GM18520 (cell line): ENCODE measurements around the gene FGF8.
"Not testable (repeated sequence)": the region's sequence is repeated elsewhere in the genome, so short reads cannot be mapped to it uniquely, and the experiment has no call there.

Experiments
- ATAC-seq: cut with Tn5 transposase; IDR thresholded peaks from one replicate; pipeline ENCODE4 v1.9.1; 2021; ENCODE audit not compliant: unreplicated experiment

The FGF8 gene, protein sequence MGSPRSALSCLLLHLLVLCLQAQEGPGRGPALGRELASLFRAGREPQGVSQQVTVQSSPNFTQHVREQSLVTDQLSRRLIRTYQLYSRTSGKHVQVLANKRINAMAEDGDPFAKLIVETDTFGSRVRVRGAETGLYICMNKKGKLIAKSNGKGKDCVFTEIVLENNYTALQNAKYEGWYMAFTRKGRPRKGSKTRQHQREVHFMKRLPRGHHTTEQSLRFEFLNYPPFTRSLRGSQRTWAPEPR

DNA sequence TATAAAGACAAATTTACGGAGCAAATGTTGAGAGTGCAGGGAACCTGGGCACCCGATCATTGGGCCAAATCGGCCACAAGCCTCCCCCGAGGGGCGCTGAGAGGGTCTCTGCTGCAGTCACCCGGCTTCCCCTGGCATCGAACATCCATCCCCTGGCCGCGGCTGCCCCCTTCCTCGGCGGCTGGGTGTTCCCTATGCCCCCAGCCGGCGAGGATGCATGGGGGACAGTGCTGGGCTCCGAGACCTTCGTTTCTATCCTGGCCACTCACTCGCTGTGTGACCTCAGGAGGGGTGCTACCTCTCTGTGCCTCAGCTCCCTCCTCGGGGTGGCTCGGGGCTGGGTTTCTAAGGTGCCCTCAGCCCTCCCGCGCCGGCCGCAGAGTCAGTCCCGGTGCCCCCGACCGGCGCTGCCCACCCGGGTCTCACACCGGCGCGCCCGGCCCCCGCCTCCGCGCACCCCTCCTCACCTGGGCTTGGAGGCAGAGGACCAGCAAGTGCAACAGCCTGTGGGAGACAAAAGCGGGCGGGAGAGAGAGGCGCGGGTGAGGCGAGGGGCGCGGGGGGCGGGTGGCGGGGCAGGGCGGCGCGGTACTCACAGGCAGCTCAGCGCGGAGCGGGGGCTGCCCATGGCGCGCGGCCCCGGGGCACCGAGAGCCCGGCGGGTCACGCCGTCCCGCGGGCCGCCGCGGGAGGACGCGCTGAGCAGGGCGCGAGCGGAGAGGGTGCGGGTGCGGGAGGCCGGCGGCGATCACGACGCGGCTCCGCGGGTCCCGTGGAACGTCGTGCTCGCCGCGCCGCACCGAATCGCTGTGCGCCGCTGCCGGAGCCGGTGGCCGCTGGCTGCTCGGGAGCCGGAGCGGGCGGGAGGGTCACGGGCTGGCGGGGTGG lies at the start of gene FGF8:
TSS of gene FGF8 (minus strand) at position 842 of the 888 bp plus-strand sequence. CDS start at position 628, 214 bp downstream.
- no peak for ATAC-seq

DNA sequence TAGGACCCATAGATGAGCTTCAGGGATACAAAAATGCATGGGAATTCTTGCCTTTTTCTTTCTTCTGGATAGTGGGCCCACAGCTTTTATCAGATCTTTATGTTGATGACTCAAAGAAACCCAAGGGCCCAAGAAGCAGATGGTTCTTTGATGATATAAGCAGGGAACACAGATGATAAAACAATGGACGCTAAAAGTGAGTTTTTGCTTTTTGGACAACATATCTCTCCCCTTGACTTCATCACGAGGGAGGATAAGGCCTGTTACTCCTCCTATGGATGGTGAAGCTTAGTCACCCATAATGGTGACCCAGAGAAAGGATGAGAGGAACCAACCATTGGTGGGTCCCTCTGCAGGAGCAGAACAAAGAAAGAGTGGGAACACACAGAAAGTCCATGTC lies 48.8 kb upstream of the FGF8 start:
- ATAC-seq = no peak

DNA sequence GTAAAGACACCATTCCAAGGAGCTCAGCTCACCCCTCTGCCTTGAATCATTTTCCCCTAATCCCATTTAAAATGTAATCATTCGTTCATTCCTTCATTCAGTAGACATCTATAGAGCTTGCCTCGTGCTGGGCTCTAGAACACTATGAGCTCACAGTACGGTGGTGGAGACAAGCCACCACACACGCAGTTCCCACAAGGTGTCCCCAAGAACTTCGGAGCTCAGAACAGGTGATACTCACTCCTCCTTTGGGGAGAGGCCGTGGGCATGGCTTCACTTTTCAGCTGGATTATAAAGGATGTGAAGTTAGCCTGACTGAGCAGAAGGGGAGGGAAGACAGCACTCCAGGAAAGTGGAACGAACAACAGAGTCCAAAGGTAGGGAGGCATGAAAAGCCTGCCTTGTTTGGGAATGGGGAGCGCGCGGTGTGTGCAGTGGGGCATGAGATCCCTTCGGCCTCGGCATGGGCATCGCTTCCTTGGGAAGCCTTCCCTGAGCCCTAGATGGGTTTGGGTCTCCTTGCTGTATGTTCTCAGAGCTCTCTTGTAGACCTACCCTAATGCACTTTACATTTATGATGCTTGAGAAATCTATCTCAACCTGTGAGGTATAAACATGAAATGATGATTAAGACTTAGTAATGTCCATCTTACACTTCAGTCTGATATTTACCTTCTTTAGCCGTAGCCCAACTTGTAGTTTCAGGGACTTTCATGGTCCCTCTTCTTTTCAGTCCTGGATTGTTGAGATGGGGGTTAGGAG lies 43.1 kb upstream of the FGF8 start:
- peak; percentile 2 for ATAC-seq

DNA sequence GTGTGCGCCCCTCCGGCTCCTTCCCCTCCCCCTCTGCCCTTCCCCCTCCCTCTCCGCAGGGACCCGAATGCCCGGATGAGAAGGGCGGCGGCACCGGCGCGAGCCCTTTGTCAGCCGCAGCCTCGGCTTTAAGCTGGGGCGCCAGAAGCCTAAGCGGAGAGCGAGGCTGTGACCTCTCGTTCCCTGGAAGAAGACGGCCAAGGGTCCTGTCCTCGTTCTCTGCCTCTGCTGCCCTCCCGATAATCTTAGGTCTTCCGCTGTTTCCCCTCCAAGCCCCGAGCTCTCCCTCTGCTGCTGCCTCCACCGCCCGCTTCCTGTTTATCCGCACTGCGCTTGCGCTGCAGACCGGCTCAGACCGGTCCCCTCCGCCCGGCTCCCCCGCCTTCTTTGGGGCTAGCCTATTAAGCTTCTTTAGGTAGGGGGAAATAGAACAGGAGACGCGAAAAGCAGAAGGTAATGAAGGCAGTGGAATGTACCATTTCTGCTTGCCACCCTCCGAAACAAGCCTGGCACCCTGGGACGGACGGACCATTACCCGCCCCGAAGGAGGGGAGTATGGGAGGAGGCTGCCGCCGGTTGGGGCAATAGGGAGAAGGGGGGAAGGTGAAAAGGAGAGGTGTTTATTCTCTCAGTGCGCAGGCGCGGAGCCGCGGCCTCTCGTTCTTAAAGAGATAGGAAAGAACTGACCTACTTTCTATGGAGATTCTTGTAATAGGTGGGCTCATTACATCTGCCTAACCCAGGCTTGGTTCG lies 42.4 kb upstream of the FGF8 start, which contains the start of gene OGA:
TSS of gene OGA (minus strand) at position 326 of the 753 bp plus-strand sequence. CDS start 422 bp downstream, outside the sequence.
- ATAC-seq = peak; percentile 88

DNA sequence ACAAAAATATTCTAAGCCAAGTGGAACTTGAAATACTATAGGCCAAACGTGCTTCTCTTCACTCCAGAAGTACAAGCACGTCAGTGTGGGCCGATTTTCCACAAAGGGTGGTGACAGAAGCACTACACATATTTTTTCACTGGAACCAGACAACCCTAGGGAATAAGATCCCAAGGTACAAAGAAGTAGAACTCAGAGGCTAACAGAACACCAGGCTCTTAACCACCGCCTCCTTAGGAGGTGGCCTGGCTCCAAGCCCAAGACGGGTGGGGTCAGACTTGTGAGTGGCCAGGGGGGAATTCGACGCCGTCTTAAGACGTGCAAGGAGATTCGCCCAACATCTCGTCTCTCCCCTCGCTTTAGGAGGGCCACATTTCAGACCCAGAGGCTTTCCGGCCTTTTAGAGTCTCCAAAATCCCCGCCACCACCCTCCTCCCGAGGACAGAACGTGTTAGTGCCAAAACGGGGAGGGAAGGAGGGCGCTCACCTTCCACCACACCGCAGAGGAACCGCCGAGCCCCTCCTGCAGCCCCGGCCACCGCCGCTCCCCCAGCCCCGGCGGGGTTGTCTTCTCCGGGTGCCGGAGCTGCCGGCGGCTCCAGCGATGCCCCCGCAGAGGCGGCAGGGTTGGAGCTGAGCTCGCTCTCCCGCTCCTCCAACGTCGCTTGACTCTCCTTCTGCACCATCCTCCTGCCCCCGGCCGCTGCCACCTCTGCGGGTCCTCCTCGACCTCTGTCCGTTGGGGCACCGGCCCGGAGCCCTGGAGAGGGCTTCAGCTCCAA lies 41.6 kb upstream of the FGF8 start:
- ATAC-seq = no peak

DNA sequence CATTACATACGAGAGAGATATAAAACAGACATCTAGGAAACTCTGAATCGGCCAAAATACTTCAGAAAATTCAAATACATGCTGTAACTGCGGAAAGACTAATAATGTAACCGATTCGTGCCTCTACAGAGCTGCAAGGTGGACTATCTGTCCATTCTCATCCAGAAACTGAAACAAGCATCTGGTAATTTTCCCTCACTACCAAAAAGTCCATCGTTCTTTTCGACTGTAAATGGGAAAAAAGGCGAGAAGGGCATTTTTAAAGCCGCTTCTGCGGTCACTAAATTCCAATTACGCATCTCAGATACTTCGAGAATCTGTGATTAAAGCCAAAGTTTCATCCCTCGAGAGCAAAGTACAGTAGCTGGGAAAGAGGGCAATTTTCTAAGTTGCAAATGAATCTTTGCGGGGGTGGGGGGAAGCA lies 41.0 kb upstream of the FGF8 start:
- ATAC-seq = no peak

DNA sequence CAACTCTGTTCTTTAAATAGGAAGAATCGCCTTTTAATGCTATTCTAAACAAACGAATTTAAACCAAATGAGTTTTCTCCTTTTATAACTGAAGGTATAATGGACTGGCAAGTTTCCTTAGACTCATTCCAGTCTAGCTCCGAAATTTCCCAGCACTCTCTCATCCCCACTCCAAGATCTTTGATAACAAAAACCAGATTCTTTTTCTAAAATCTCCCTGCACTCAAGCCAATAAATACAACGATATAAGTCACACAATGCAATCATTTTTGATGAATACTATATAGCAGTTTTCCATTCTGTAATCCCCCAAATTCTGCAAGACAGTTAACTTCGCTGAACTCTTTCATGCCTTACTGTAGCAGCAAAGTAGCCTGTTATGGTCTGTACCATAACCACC lies 40.5 kb upstream of the FGF8 start:
- ATAC-seq = no peak

DNA sequence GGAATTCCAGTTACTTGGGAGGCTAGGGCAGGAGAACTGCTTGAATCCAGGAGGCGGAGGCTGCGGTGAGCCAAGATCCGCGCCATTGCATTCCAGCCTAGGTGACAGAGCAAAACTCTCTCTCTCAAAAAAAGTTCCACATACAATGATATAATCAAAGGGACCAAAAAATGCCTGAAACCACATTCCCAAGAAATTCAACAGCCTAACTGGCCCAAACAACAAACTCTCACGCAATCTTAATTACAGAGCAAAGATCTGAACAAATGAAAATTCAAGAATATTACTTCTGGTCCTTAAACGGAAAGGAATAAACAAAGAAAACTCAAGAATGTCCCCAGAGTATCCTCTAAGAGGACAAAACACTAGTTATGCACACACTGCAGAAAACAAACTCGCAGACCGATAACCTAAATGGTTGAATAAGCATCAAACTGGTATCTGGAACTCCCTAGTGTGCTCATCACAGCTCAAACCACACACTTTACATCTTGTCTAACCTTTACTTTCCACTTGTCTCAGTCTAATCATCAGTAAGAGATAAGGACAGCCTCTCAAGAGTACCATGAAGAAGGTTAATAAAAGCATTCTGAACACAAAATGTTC lies 38.7 kb upstream of the FGF8 start:
- ATAC-seq = no peak

DNA sequence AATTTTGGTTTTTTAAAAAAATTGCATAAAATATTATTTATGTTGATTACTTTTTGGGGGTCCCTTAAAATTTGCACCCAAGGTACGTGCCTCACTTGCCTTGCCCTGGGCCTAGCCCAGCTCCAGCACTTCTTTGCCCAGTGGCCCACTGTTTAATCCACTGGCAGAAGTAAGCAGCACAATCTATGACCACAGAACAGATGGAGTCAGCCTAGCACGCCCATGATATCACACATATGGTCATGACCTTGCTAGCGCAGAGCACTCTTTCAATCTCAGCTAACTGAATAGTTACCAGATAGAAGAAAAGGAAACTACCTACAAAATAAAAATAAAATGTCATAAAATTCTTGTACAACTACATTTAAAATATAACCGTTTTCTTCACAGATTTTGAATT lies 36.7 kb upstream of the FGF8 start:
- ATAC-seq = no peak

DNA sequence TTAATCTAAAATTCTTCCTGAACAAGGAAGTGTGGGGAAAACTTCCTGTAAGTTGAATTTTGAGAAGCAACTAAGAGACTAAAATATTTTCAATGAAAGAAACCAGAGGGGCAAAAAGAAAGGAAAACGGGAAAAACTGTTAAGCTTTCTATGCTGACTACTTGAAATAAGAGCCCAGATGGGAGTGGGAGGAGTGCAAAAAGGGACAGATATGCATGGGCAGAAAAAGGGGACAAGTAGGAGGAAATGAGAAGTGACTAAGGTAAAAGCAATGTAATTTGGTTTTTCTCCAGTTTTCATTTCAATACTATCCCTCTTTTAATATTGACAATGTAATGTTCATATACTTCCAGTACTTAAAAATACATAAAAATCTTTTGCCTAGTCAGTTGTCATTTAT lies 31.2 kb upstream of the FGF8 start:
- ATAC-seq = no peak

DNA sequence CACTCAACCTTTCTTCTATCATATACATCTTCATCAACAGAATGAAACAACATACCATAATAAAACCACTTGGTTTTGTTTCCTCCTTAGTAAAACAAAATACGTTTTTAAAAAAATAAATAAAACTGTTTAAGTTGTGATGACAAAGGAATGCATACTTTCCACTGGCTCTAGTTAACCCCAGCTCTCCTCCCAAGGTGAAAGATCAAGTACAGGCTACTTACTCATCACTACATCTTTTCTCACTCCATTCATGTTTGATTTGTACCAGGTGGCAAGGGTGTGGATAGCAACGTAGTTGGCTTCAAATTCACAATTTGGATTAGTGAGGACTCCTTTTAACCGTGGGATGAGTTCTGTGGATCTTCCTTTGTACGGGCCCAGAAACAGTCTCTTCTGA lies 27.6 kb upstream of the FGF8 start:
- ATAC-seq = no peak

DNA sequence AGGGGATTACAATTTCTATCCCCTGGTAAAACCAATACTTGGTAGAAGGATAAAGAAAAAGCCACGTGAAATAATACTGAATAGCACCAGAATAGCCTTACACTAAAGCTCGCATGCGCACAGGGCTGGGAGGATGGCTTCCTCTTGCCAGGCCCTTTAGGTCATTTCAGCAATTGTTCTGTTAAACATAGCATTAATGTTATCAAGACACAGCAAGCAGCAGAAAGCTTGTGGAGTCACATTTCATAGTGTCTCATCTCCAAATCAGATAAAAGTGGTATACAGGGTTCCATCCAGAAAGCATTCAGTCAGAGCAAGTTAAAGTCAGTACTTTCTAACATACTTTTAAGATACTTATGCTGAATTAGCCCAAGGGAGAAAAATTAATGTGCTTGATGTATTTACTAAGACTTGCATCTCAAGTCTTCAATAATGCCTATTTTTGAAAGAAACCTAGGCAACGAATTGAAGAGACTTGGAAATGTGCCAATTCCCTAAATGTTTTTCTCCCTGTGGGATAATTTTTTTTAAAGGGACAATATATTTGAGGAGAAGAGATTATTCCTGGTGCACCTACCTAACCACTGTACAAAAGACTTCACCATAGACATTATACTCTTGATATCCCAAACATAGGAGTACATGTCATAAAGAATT lies 21.6 kb upstream of the FGF8 start:
- ATAC-seq = no peak

DNA sequence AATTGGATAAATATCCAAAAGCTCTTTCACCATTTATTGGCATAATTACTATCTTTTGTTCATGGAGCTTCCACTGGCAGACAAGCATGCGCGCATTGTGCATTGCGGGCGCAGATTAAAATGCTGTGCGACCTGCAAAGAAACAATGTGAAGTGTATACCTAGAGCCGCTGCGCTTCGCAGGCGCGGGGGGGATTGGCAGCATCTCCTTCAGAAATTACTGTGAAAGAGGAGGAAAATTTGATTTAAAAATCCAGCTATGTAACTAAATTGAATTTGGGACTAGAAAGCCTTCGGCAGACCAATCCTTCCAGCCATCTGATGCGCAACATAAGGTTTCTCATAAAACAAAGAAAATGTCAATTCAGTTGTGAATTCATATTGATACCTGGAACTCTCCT lies 17.6 kb upstream of the FGF8 start:
- no peak for ATAC-seq

DNA sequence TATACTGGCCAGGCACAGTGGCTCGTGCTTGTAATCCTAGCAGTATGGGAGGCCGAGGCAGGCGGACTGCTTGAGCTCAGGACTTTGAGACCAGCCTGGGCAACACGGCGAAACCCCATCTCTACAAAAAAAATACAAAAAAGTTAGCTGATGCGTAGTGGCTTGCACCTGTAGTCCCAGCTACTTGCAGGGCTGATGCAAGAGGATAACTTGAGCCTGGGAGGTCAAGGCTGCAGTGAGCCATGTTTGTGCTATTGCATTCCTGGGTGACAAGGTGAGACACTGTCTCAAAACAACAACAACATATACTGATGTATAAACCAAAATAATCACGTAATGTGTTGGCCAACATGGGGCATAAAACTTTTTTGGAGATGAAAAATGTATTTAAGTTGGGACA lies 13.8 kb upstream of the FGF8 start:
- no peak for ATAC-seq

DNA sequence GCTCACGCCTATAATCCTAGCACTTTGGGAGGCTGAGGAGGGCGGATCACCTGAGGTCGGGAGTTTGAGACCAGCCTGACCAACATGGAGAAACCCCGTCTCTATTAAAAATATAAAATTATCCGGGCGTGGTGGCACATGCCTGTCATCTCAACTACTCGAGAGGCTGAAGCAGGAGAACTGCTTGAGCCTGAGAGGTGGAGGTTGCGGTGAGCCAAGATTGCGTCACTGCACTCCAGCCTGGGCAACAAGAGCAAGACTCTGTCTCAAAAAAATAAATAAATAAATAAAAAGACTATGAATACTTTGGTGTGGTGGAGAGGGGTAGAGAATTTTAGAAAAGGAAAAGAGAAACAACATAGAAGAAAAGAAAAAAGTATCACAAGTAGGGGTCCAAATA lies 13.3 kb upstream of the FGF8 start:
- not testable (repeated sequence) for ATAC-seq

DNA sequence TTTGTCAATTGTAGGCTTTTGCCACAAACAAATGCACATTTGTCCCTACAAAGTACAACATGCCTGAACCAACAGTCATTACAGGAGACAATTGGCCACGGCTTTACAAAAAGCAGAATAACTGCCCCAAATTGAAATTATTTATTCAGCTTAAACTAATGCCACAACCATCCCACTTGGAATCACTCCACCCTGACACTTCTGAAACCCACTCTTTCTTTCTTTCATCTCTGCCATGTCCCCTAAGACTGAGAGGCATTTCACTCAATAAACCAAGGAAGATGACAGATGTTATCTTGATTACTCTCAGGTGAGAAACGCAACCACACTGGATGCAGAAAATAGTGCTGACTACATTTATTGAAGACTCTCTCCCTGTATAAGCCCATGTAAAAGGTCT lies 9.9 kb upstream of the FGF8 start:
- no peak for ATAC-seq

DNA sequence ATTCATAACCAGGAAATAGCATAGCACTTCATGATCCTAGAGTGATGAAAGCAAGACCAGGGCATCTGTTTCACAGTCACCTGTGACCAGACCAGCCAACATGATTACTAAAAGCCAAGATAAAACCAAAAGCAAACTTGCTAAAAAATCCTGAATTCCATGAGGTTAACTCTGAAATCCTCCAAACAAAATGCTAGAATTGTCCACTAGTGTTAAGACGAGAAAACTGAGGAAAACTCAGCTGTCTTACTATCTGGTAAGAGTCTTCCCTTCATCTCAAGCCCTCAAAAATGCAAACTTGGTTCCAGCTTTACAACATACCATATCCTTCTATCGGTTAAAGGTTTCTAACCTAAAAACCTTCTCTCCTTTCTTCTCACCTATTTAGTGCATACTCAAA lies 8.6 kb upstream of the FGF8 start:
- ATAC-seq = no peak

DNA sequence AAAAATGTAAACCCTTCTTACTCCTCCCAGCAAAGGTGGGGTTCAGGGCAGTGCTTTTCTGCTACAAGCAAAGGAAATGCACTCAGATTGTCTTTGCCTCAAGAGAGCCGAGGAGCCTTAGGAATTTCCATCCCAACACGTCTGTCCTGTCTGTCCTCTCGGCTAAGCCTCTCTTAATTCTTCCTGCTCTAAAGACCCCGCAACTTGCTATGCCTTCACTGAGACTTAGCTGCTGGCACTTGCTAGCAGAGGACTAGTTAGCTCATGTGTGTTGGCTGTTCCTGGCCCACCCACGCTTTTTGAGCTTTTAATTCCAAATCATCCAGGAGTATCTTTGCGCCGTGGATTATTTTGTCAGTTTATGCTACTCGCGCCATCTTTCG lies 7.8 kb upstream of the FGF8 start:
- ATAC-seq = no peak
